Heart right ventricle (tissue), 16 donors: ENCODE data around the gene FNDC11. TPM values are rescaled to one million over a fixed set of nuclear protein-coding genes. Genes with fewer than 3 reads are reported as not detected.

Experiments
- ATAC-seq, 8 donors: fragments of 200-7000 bp; cut with Tn5 transposase; one replicate each; pipeline ENCODE4 v1.9.1; 2020; ENCODE audit warnings: mild to moderate bottlenecking in 8 of 8, moderate library complexity in 8 of 8, moderate number of reproducible peaks in 1 of 8
- DNase-seq, 2 donors: peaks; one replicate each; pipeline ENCODE4 v3.0.0-alpha.2; 2020
- H3K27ac ChIP-seq, 10 donors: fragments of 200-600 bp; sonication (generic) in 2 of 10; one replicate each; pipeline versions ENCODE4 v1.5.0 to v1.8.0; 2020 to 2022; ENCODE audit warnings: mild to moderate bottlenecking in 3 of 10
- H3K27me3 ChIP-seq, 7 donors: fragments of 200-600 bp; one replicate each; pipeline ENCODE4 v1.8.0; 2021 to 2022; ENCODE audit warnings: mild to moderate bottlenecking in 2 of 7
- H3K36me3 ChIP-seq, 9 donors: fragments of 200-600 bp; sonication (generic) in 1 of 9; one replicate each; pipeline versions ENCODE4 v1.5.0 to v1.8.0; 2020 to 2022; ENCODE audit warnings: mild to moderate bottlenecking in 2 of 9
- H3K4me1 ChIP-seq, 9 donors: fragments of 200-600 bp; sonication (generic) in 1 of 9; one replicate each; pipeline versions ENCODE4 v1.5.0 to v1.8.0; 2020 to 2022; ENCODE audit warnings: mild to moderate bottlenecking in 4 of 9
- H3K4me3 ChIP-seq, 10 donors: fragments of 200-600 bp; sonication (generic) in 2 of 10; one replicate each; pipeline versions ENCODE4 v1.5.0 to v1.8.0; 2020 to 2022; ENCODE audit warnings: mild to moderate bottlenecking in 7 of 10, moderate library complexity in 2 of 10
- H3K9me3 ChIP-seq, 11 donors: fragments of 200-600 bp in 10 of 11; sonication (generic) in 2 of 11; one replicate each; pipeline versions ENCODE4 v1.5.0 to v1.8.0; 2013 to 2022; ENCODE audit warnings: mild to moderate bottlenecking in 2 of 11, control low read depth in 1 of 11, moderate library complexity in 1 of 11
- WGBS, 2 donors: extraction: QIAGEN DNeasy Blood & Tissue Kit; methylation state at CpG; one replicate each; pipeline ENCODE4 v1.1.7; 2013; ENCODE audit warnings: inconsistent platforms in 1 of 2; 5-methylcytosine and 5-hydroxymethylcytosine counted together
- intact Hi-C, 10 donors: fragments of 100-400 bp; cut with DNase I; formaldehyde crosslinking; loops; one replicate each; pipeline versions ENCODE4 v1.11.1 to v1.14.2; 2022
- polyA plus RNA-seq, 2 donors: library from polyadenylated mRNA; stranded (reverse); fragments of 200-250 nt; gene quantifications; one replicate each; pipeline ENCODE4 v1.2.3, GENCODE V29; 2013
- total RNA-seq, 10 donors: library from RNA; stranded (reverse); fragmentation: NEBNext Ultra II Directional in 3 of 10; extraction: Animal tissue kit (Norgen Biotek cat#: 25700) in 3 of 10; gene quantifications; one replicate each; pipeline versions ENCODE4 v1.2.1 to v1.2.4, GENCODE V29; 2021 to 2023
- TF ChIP-seq, protein P1 (sequence below), 9 donors: fragments of 200-600 bp; sonication (generic) in 2 of 9; IDR thresholded peaks; one replicate each; pipeline versions ENCODE4 v1.5.0 to v1.8.0; 2021 to 2022; ENCODE audit warnings: antibody characterized with exemption in 9 of 9, mild to moderate bottlenecking in 5 of 9, moderate library complexity in 1 of 9
- donor health status: Arrhythmogenic right ventricular cardiomyopathy.
- donor health status: ischemic (EF 13 %, LVEDD 7.1; RV severe dilation, severe dysfunction).
- donor health status: healthy with polysubstance abuse.
- donor health status: DM: no; HTN: yes; CAD: no.
- donor health status: DM: no; HTN: no; CAD: no.
- donor health status: ischemic (EF 25% LVEDD 6.9; RV normal size, moderate dysfunction).
- donor health status: ischemic (EF 25% LVEDD 5.7; RV mildly dilated, moderate dysfunction).
- donor health status: healthy.
- donor health status: DM: yes; HTN: yes; CAD: no.
- donor health status: Ischemic cardiomyopathy.
- donor health status: ischemic (EF 35%, LVEDD 5.7; RV mildly dilated, moderate dysfunction).
- donor health status: nonischemic (EF 11% LVEDD 7.7; RV severe dilation, severe dysfunction).
- donor health status: DM: yes; HTN: yes; CAD: no.
- donor health status: PGD.
- donor health status: ischemic (EF 29% LVEDD 5.4; RV normal size, mild dysfunction).
- donor health status: nonischemic (EF 23%, LVEDD 6.1; RV moderate dilation, normal function).

FNDC11 gene
- total and polyA plus RNA-seq, 12 donors: 0.09 to 0.29 (median 0.18) TPM; not detected in 6

DNA sequence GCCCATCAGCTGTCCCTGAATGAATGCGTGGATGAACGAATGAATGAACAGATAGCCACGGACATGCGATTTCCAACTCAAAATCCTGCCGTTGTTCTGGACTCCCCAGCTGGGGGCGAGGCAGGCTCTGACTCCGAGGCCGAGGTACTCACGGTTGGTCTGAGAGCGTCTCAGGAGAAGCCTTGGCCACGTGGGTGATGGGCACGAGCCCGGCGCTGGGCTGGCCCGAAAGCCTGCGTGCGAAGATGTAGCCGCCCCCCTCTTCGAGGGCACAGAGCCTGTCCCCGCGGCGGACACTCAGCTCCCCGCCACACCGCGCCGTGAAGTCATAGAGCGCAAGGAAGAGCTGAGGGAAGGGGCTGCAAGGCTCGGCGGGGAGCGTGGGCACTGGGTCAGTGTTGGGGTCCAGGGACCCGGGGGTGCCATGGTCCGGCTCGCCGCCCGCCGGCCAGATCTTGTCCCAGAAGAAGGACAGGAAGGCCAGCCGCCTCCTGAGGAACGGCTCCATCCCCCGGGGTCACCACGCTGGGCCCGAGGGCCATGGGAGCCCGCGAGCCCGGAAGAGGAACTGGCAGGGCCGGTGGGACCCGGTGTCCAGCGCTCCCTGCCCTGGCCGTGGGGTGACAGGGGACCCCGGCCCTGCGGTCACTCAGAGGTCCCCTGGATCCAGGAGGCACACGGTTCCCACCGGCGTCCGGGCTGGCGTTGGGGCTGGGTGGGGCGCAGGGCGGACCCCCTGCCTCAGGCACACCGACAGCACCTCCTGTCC is 6.8 kb upstream of the FNDC11 start:
- ATAC-seq (no peak), DNase-seq (no peak)
- TF ChIP-seq, protein P1, sequence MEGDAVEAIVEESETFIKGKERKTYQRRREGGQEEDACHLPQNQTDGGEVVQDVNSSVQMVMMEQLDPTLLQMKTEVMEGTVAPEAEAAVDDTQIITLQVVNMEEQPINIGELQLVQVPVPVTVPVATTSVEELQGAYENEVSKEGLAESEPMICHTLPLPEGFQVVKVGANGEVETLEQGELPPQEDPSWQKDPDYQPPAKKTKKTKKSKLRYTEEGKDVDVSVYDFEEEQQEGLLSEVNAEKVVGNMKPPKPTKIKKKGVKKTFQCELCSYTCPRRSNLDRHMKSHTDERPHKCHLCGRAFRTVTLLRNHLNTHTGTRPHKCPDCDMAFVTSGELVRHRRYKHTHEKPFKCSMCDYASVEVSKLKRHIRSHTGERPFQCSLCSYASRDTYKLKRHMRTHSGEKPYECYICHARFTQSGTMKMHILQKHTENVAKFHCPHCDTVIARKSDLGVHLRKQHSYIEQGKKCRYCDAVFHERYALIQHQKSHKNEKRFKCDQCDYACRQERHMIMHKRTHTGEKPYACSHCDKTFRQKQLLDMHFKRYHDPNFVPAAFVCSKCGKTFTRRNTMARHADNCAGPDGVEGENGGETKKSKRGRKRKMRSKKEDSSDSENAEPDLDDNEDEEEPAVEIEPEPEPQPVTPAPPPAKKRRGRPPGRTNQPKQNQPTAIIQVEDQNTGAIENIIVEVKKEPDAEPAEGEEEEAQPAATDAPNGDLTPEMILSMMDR (IDR thresholded peaks at IDR 0.05): no peak
- H3K9me3 ChIP-seq: no peaks in the 10 kb centered on the region
- H3K27ac ChIP-seq: no peak overlapping the region
- H3K27me3 ChIP-seq: peaks cover 0 to 61% (median 31%) of the 10 kb centered on the region in 7 donors
- whole genome bisulfite sequencing, 2 donors: 46 to 54% methylated on average over 51 to 58 of the region's 58 CpGs
- intact Hi-C loops: loop anchor here in 1 of 10 donors (10.0 kb wide), 1 partner anchor 338 kb away; no protein-coding TSS in a partner anchor
- H3K36me3 ChIP-seq: no peaks in the 10 kb centered on the region
- no peaks in the 10 kb centered on the region for H3K4me1 ChIP-seq
- no peak overlapping the region for H3K4me3 ChIP-seq

DNA sequence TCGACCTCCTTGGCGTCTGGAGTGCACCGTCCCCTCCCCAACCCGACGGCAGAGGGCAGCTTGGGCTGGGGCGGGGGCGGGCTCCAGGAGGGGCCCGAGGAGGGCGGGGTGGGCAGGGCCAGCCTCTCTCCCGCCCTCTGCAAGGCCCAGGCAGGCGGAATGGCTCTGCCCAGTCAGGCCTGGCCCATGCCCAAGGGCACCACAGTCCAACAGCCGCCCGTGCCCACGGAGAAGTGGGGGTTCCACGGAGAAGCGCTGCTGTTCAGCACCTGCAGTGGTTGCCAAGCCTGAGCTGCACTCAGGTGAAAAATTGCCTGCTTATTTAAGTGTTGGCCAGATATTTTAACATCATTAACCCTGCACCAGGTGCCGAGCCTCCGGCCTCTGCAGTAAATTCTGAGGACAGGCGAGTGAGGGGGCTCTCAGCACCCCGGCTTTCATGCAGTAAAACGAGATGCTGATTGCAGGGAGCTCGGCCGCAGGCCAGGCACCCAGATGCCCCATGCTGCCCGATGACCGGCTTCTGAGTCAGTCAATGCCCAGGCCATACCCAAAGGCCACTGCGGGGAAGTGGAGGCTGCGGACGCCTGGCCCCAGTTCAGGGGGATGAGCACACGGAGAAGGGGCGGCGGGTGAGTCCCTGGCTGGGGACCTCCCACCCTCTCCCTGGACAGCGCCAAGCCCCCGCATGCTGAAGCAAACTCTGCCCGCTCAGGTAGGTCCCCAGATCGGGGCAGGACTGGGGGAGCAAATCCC is 6.1 kb upstream of the FNDC11 start, which contains the start of gene SRMS:
Gene SRMS, minus strand, starts transcription at position 25 of the 756 bp plus-strand sequence. CDS start 286 bp downstream, outside the sequence.
- no peak for DNase-seq
- Histone ChIP-seq H3K27ac (no peak within 1 kb of the TSS), H3K4me3 (no peak within 1 kb of the TSS), H3K36me3 (no peaks in the 10 kb centered on the region), H3K27me3 (peaks cover 0 to 69% (median 31%) of the 10 kb centered on the region in 7 donors), H3K9me3 (no peaks in the 10 kb centered on the region), H3K4me1 (peaks cover 0 to 6% (median 0%) of the 10 kb centered on the region in 9 donors)
- TF ChIP-seq, protein P1 (IDR thresholded peaks at IDR 0.05): no peak
- intact Hi-C loops: loop anchor here in 1 of 10 donors (10.0 kb wide), 1 partner anchor 337 kb away; no protein-coding TSS in a partner anchor
- 54 to 56% methylated on average over 35 of the region's 35 CpGs for WGBS, 2 donors
- no peak for ATAC-seq

DNA sequence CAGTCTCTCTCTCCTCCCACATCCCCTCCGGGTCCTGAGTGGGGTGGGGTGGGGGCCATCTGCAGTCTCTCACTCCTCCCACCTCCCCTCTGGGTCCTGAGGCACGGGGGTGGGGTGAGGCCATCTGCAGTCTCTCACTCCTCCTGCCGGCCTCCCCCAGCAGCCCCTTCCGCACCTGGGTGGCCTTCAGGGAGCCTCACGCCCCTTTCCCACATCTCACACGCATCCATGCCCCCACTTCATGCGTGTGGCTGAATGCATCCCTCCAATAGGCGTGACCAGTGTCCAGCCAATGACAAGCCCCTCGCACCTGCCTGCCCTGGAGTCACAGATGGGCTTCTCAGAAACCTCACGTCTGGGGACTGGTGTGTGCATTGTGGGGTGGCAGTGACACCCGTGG is 5.4 kb upstream of the FNDC11 start:
- Histone ChIP-seq H3K4me3 (no peak overlapping the region), H3K4me1 (peaks cover 0 to 9% (median under 1%) of the 10 kb centered on the region in 9 donors), H3K9me3 (no peaks in the 10 kb centered on the region), H3K27ac (no peak overlapping the region), H3K27me3 (peaks cover 0 to 73% (median 31%) of the 10 kb centered on the region in 7 donors), H3K36me3 (no peaks in the 10 kb centered on the region)
- intact Hi-C loops: loop anchor here in 1 of 10 donors (10.0 kb wide), 1 partner anchor 336 kb away; no protein-coding TSS in a partner anchor
- WGBS, 2 donors: 37 to 41% methylated on average over 11 of the region's 11 CpGs
- no peak for ATAC-seq
- DNase-seq: no peak
- TF ChIP-seq, protein P1 (IDR thresholded peaks at IDR 0.05): no peak

DNA sequence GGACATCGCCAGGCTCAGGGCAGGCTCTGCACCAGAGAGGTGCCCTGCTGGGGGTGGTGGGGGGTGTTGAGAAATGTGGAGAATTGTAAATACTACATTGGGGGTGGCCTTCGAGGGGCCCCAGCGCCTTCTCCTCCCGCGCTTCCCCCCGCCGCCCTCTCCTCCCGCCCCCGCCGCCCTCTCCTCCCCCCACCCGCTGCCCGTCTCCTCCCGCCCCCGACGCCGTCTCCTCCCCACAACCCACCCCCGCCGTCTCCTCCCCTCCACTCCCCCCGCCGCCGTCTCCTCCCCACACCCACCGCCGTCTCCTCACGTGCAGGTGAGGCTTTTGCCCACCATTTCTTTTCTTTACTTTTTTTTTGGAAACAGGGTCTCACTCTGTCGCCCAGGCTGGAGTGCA is 4.9 kb upstream of the FNDC11 start:
- H3K27me3 ChIP-seq: peaks cover 0 to 78% (median 31%) of the 10 kb centered on the region in 7 donors
- intact Hi-C loops: loop anchor here in 1 of 10 donors (10.0 kb wide), 1 partner anchor 336 kb away; no protein-coding TSS in a partner anchor
- H3K9me3 ChIP-seq: no peaks in the 10 kb centered on the region
- H3K4me1 ChIP-seq: peaks cover 0 to 13% (median 6%) of the 10 kb centered on the region in 9 donors
- H3K4me3 ChIP-seq: no peak overlapping the region
- WGBS, 2 donors: 29 to 40% methylated on average over 9 to 25 of the region's 25 CpGs
- DNase-seq (no peak), ATAC-seq (no peak)
- no peaks in the 10 kb centered on the region for H3K36me3 ChIP-seq
- H3K27ac ChIP-seq: no peak overlapping the region
- TF ChIP-seq, protein P1 (IDR thresholded peaks at IDR 0.05): no peak
